Prostate gland (tissue), 2 donors: ENCODE data around the gene ADCYAP1R1. TPM values are rescaled to one million over a fixed set of nuclear protein-coding genes. Genes with fewer than 3 reads are reported as not detected.

Experiments used
- DNase-seq: peaks from one replicate; pipeline ENCODE4 v3.0.0-alpha.2; 2019; ENCODE audit warnings: low spot score
- H3K27ac ChIP-seq, 2 donors: fragments of 200-600 bp; sonication (generic); 2 replicates each; pipeline ENCODE4 v1.5.1; 2017 to 2019
- H3K27me3 ChIP-seq: fragments of 200-600 bp; sonication (generic); replicated peaks from 2 replicates; pipeline ENCODE4 v1.5.1; 2019; ENCODE audit not compliant: insufficient read depth
- H3K36me3 ChIP-seq, 2 donors: fragments of 200-600 bp; sonication (generic); 1 replicate in 1 of 2; 2 replicates in 1 of 2; pipeline versions ENCODE4 v1.5.1 to v1.8.1; 2017 to 2019
- H3K4me1 ChIP-seq: fragments of 200-600 bp; sonication (generic); replicated peaks from 2 replicates; pipeline ENCODE4 v1.5.1; 2019
- H3K4me3 ChIP-seq, 2 donors: fragments of 200-600 bp; sonication (generic); 2 replicates each; pipeline ENCODE4 v1.5.1; 2017 to 2019
- H3K9me3 ChIP-seq: fragments of 200-600 bp; sonication (generic); 2 replicates; pipeline ENCODE4 v1.5.1; 2017
- CTCF ChIP-seq, 4 experiments: fragments of 200-600 bp in 2 of 4; fragments of 450-650 bp in 2 of 4; sonication (generic) in 2 of 4; IDR thresholded peaks; 1 replicate in 3 of 4; 2 replicates in 1 of 4; pipeline ENCODE4 v1.5.1; 2016 to 2019; ENCODE audit warnings: antibody characterized with exemption in 4 of 4, mild to moderate bottlenecking in 2 of 4, moderate library complexity in 2 of 4
- POLR2A ChIP-seq: fragments of 450-650 bp; IDR thresholded peaks from one replicate; pipeline ENCODE4 v1.6.1; 2016; ENCODE audit warnings: antibody characterized with exemption, mild to moderate bottlenecking
- POLR2AphosphoS5 ChIP-seq: sonication (generic); formaldehyde crosslinking; IDR thresholded peaks from one replicate; pipeline ENCODE4 v1.6.1; 2017; ENCODE audit warnings: antibody characterized with exemption
- WGBS: methylation state at CpG from one replicate; pipeline ENCODE4 v1.1.5; 2018; 5-methylcytosine and 5-hydroxymethylcytosine counted together
- intact Hi-C: fragments of 100-400 bp; cut with DNase I; formaldehyde crosslinking; loops from one replicate; pipeline ENCODE4 v1.14.2; 2022
- total RNA-seq, 2 donors: library from RNA; depleted of rRNA; stranded (reverse); fragments of >200 nt; gene quantifications; one replicate each; pipeline ENCODE4 v1.1.0, GENCODE V29; 2016

The ADCYAP1R1 gene
- total RNA-seq, 2 donors from 2014 or later = 0.14 to 6.0 TPM

DNA sequence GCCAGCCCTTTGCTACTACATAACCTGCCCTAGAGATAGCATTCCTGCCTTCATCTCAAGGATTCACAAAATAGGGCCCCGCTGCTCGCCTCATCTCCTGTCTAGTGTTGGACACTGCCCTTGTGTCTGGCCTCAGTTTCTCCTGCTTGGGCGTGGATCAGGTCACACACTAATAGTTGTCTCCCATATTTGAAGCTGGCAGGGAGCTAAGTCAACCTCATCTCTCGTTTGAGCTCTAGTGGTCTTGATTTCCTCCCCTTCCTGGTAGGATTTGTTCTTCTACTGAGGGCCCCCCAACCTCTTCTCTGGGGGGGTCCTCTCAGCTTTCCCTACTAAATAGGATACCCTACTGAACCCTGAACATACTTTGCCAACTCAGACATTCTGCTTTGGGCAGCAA, 42.2 kb downstream of the ADCYAP1R1 start:
- H3K36me3 ChIP-seq = no peaks in the 10 kb centered on the region
- H3K4me3 ChIP-seq = no peak overlapping the region
- intact Hi-C loops = no loop called here
- H3K4me1 ChIP-seq = no peaks in the 10 kb centered on the region
- H3K9me3 ChIP-seq = no peaks in the 10 kb centered on the region
- 92% methylated on average over 4 of the region's 4 CpGs for WGBS
- TF ChIP-seq POLR2AphosphoS5 = no peak
- TF ChIP-seq CTCF (IDR thresholded peaks at IDR 0.05) = no peak
- no peak for TF ChIP-seq POLR2A
- no peaks in the 10 kb centered on the region for H3K27me3 ChIP-seq
- H3K27ac ChIP-seq = no peak overlapping the region
- DNase-seq = no peak

DNA sequence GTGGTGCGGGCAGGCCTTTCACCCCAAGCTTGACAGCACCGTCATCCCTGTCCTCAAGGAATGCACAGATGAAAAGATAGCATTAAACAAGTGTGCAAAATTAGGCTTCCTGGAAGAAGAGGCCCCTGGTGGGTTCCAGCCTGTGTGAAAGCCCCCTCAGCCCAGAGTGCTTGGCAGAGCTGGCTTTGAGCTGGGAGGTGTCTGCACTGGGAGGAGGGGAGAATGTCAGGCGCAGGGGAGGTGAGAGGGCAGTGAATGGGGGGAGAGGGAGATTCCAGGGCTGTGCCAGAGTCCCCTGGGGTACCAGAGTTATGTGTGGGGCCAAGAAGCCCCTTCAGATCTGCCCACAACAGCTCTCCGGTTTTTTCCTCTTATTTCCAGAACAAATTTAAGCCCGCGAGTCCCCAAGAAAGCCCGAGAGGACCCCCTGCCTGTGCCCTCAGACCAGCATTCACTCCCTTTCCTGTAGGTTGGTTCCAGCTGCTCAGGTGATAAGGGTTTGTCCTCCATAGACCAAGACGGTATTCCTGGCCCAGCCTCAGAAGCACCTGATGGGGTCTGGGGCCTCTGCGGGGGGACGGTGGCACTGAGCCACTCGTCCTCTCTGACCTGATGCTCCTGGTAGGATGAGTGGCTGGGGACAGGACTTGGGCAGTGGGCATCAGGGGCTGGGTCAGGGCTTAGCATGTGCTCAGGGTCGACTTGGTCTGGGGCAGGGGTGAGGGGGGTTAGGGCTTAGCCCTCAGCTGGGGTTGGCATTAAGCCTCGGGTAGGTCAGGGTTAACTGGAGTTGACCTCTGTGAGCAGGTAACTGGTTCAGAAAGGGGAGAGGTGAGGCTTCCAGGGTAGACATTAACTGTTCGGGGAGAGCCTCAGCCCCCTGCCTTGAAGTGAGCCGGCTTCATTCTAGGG, 43.4 kb downstream of the ADCYAP1R1 start:
- Histone ChIP-seq H3K9me3 (no peaks in the 10 kb centered on the region), H3K27ac (no peak overlapping the region), H3K4me1 (no peaks in the 10 kb centered on the region), H3K4me3 (no peak overlapping the region), H3K27me3 (no peaks in the 10 kb centered on the region), H3K36me3 (no peaks in the 10 kb centered on the region)
- TF ChIP-seq POLR2AphosphoS5 = no peak
- no peak for TF ChIP-seq CTCF (IDR thresholded peaks at IDR 0.05)
- no peak for TF ChIP-seq POLR2A
- WGBS = 72% methylated on average over 15 of the region's 15 CpGs
- DNase-seq = no peak
- intact Hi-C loops = no loop called here

GRCh38 chr7:31096198-31096876, 44.2 kb downstream of the ADCYAP1R1 start:
- Histone ChIP-seq H3K36me3 (no peaks in the 10 kb centered on the region), H3K27me3 (no peaks in the 10 kb centered on the region), H3K9me3 (no peaks in the 10 kb centered on the region), H3K4me1 (no peaks in the 10 kb centered on the region), H3K4me3 (no peak overlapping the region), H3K27ac (no peak overlapping the region)
- 64% methylated on average over 7 of the region's 8 CpGs for WGBS
- TF ChIP-seq POLR2AphosphoS5 = no peak
- no peak for TF ChIP-seq CTCF (IDR thresholded peaks at IDR 0.05)
- no peak for TF ChIP-seq POLR2A
- DNase-seq = no peak
- intact Hi-C loops = no loop called here

DNA sequence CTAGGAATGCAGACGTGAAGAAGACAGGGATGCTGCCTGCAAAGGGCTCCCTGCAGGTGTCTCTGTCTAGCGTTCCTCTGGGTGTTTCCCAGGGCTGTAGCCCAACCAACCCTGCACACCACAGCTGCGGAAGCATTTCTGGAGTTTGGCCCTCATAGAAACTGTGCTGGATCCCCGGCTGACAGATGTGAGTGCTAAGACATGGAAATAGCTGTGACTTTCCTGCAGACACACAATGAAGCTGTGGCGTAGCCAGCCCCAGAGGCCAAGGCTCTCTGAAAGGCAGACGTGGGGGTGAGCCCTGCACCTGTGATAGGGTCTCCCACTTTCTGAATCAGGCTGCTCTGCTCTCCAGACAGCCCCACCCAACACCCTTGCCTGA, 44.8 kb downstream of the ADCYAP1R1 start:
- no peak overlapping the region for H3K4me3 ChIP-seq
- H3K4me1 ChIP-seq = no peaks in the 10 kb centered on the region
- no peaks in the 10 kb centered on the region for H3K27me3 ChIP-seq
- H3K27ac ChIP-seq = no peak overlapping the region
- no peak for DNase-seq
- intact Hi-C loops = no loop called here
- H3K36me3 ChIP-seq = no peaks in the 10 kb centered on the region
- 51% methylated on average over 6 of the region's 6 CpGs for WGBS
- no peak for TF ChIP-seq POLR2A
- TF ChIP-seq CTCF (IDR thresholded peaks at IDR 0.05) = no peak
- H3K9me3 ChIP-seq = no peaks in the 10 kb centered on the region
